ENCODE measurements around the gene ANTKMT. TPM values are rescaled to one million over a fixed set of nuclear protein-coding genes. Genes with fewer than 3 reads are reported as not detected.

The ANTKMT gene
- total RNA-seq, 1 donor from 2014 or later: 7.5 TPM

- no peaks in the 10 kb centered on the region for H3K9me3 Mint-ChIP-seq
- H3K27me3 ChIP-seq: peaks cover 100% of the 10 kb centered on the region
These were observed 18.6 kb upstream of the ANTKMT start for GRCh38 chr16:702341-702740.

GRCh38 chr16:703406-703805 is 17.5 kb upstream of the ANTKMT start:
- H3K9me3 Mint-ChIP-seq: no peaks in the 10 kb centered on the region
- Histone ChIP-seq H3K79me2 (ENCODE audit: low read depth) (no peaks in the 10 kb centered on the region), H3F3A (ENCODE audit: low read depth) (peaks cover 13% of the 10 kb centered on the region), H3K27ac (no peak overlapping the region), H3K36me3 (no peaks in the 10 kb centered on the region), H3K27me3 (peaks cover 100% of the 10 kb centered on the region), H3K9me3 (ENCODE audit: low read depth) (no peaks in the 10 kb centered on the region), H3K4me1 (no peaks in the 10 kb centered on the region), H2AFZ (replicated peaks) (no peak overlapping the region), H3K4me3 (no peak overlapping the region), H4K20me1 (ENCODE audit: low read depth) (peaks cover 75% of the 10 kb centered on the region), H3K9ac (no peak overlapping the region), H3K4me2 (no peak overlapping the region)
- no peak overlapping the region for H3K4me3 Mint-ChIP-seq
- H3K4me1 Mint-ChIP-seq: peaks cover 3% of the 10 kb centered on the region
- H3K27ac Mint-ChIP-seq: no peak overlapping the region
- no peaks in the 10 kb centered on the region for H3K36me3 Mint-ChIP-seq
- no peak for TF ChIP-seq CTCF (IDR thresholded peaks at IDR 0.05)
- no peak for DNase-seq (ENCODE audit: low spot score)
- peaks cover 57% of the 10 kb centered on the region for H3K27me3 Mint-ChIP-seq (ENCODE audit: insufficient read depth, low read depth)

More at GRCh38 chr16:702341-702740, 18.6 kb upstream of the ANTKMT start:
- no peaks in the 10 kb centered on the region for H3K9me3 ChIP-seq (ENCODE audit: low read depth)
- H3K9ac ChIP-seq: no peak overlapping the region
- no peak overlapping the region for H2AFZ ChIP-seq (replicated peaks)
- H3K4me3 ChIP-seq: no peak overlapping the region
- H3K4me1 ChIP-seq: no peaks in the 10 kb centered on the region
- H3K36me3 ChIP-seq: no peaks in the 10 kb centered on the region
- Mint-ChIP-seq H3K36me3 (no peaks in the 10 kb centered on the region), H3K27ac (no peak overlapping the region), H3K4me1 (no peaks in the 10 kb centered on the region), H3K4me3 (peak overlapping the region; percentile 44), H3K27me3 (ENCODE audit: insufficient read depth, low read depth) (peaks cover 48% of the 10 kb centered on the region)
- peaks cover 13% of the 10 kb centered on the region for H3F3A ChIP-seq (ENCODE audit: low read depth)
- peaks cover 75% of the 10 kb centered on the region for H4K20me1 ChIP-seq (ENCODE audit: low read depth)
- no peak for DNase-seq (ENCODE audit: low spot score)
- no peak overlapping the region for H3K4me2 ChIP-seq
- no peaks in the 10 kb centered on the region for H3K79me2 ChIP-seq (ENCODE audit: low read depth)
- no peak overlapping the region for H3K27ac ChIP-seq
- TF ChIP-seq EZH2 (IDR thresholded peaks at IDR 0.05): no peak

GRCh38 chr16:704047-704446 is 16.9 kb upstream of the ANTKMT start:
- Histone ChIP-seq H3K4me3 (no peak overlapping the region), H3K9ac (no peak overlapping the region), H3F3A (ENCODE audit: low read depth) (peaks cover 13% of the 10 kb centered on the region), H3K4me1 (no peaks in the 10 kb centered on the region), H3K27ac (no peak overlapping the region), H4K20me1 (ENCODE audit: low read depth) (peaks cover 73% of the 10 kb centered on the region), H2AFZ (replicated peaks) (no peak overlapping the region), H3K4me2 (no peak overlapping the region), H3K9me3 (ENCODE audit: low read depth) (no peaks in the 10 kb centered on the region), H3K36me3 (no peaks in the 10 kb centered on the region), H3K79me2 (ENCODE audit: low read depth) (no peaks in the 10 kb centered on the region), H3K27me3 (peaks cover 100% of the 10 kb centered on the region)
- DNase-seq (ENCODE audit: low spot score): no peak
- Mint-ChIP-seq H3K36me3 (no peaks in the 10 kb centered on the region), H3K9me3 (no peaks in the 10 kb centered on the region), H3K27ac (no peak overlapping the region), H3K27me3 (ENCODE audit: insufficient read depth, low read depth) (peaks cover 56% of the 10 kb centered on the region), H3K4me3 (no peak overlapping the region), H3K4me1 (peaks cover 9% of the 10 kb centered on the region)
- TF ChIP-seq CTCF (IDR thresholded peaks at IDR 0.05) (no peak), EZH2phosphoT487 (IDR thresholded peaks at IDR 0.05) (no peak), EZH2 (IDR thresholded peaks at IDR 0.05) (no peak)

- no peak overlapping the region for H3K4me3 ChIP-seq
- DNase-seq (ENCODE audit: low spot score): peak; percentile 40
- peak overlapping the region; percentile 76 for H3K4me3 Mint-ChIP-seq
- H3K27ac ChIP-seq: no peak overlapping the region
- H3K36me3 ChIP-seq: no peaks in the 10 kb centered on the region
- peaks cover 16% of the 10 kb centered on the region for H3F3A ChIP-seq (ENCODE audit: low read depth)
- H3K27ac Mint-ChIP-seq: no peak overlapping the region
- H3K79me2 ChIP-seq (ENCODE audit: low read depth): no peaks in the 10 kb centered on the region
- peaks cover 70% of the 10 kb centered on the region for H4K20me1 ChIP-seq (ENCODE audit: low read depth)
- H3K27me3 ChIP-seq: peaks cover 100% of the 10 kb centered on the region
- no peaks in the 10 kb centered on the region for H3K9me3 ChIP-seq (ENCODE audit: low read depth)
- no peak overlapping the region for H2AFZ ChIP-seq (replicated peaks)
- peaks cover 56% of the 10 kb centered on the region for H3K27me3 Mint-ChIP-seq (ENCODE audit: insufficient read depth, low read depth)
- H3K9ac ChIP-seq: no peak overlapping the region
- TF ChIP-seq EZH2 (IDR thresholded peaks at IDR 0.05) (peak; percentile 91), CTCF (IDR thresholded peaks at IDR 0.05) (no peak), EZH2phosphoT487 (IDR thresholded peaks at IDR 0.05) (peak; percentile 90)
- peak overlapping the region; percentile 67 for H3K4me2 ChIP-seq
- H3K4me1 Mint-ChIP-seq: peaks cover 15% of the 10 kb centered on the region
- H3K9me3 Mint-ChIP-seq: no peaks in the 10 kb centered on the region
- H3K4me1 ChIP-seq: peaks cover 1% of the 10 kb centered on the region
- no peaks in the 10 kb centered on the region for H3K36me3 Mint-ChIP-seq
These were observed 16.2 kb upstream of the ANTKMT start for GRCh38 chr16:704552-705380.
